Ishikawa (cell line): ENCODE data around the gene TAS2R41.

ENCODE experiments used
- EP300 ChIP-seq: IDR thresholded peaks from 2 replicates; pipeline ENCODE4 v1.6.1; 2012; ENCODE audit warnings: borderline replicate concordance
- MAX ChIP-seq: IDR thresholded peaks from 2 replicates; pipeline ENCODE4 v1.6.1; 2012
- RAD21 ChIP-seq: IDR thresholded peaks from 2 replicates; pipeline ENCODE4 v1.6.1; 2012; ENCODE audit warnings: low read depth
- REST ChIP-seq: IDR thresholded peaks from 2 replicates; pipeline ENCODE4 v1.6.1; 2012; ENCODE audit warnings: low read depth, mild to moderate bottlenecking
- TAF1 ChIP-seq: IDR thresholded peaks from 2 replicates; pipeline ENCODE4 v1.6.1; 2012; ENCODE audit warnings: low read depth, mild to moderate bottlenecking
- TCF12 ChIP-seq: IDR thresholded peaks from 2 replicates; pipeline ENCODE4 v1.6.1; 2012; ENCODE audit warnings: low read depth
- TEAD4 ChIP-seq: IDR thresholded peaks from 2 replicates; pipeline ENCODE4 v1.6.1; 2012
- YY1 ChIP-seq: IDR thresholded peaks from 2 replicates; pipeline ENCODE4 v1.6.1; 2012; ENCODE audit warnings: low read depth

- TF ChIP-seq TEAD4 (no peak), TAF1 (no peak), EP300 (no peak), YY1 (no peak), REST (no peak), RAD21 (no peak), MAX (no peak), TCF12 (no peak)
Observed at GRCh38 chr7:143514995-143515735, 37.5 kb downstream of the TAS2R41 start.
